ENCODE results near the gene CLPX.

Gene CLPX

DNA sequence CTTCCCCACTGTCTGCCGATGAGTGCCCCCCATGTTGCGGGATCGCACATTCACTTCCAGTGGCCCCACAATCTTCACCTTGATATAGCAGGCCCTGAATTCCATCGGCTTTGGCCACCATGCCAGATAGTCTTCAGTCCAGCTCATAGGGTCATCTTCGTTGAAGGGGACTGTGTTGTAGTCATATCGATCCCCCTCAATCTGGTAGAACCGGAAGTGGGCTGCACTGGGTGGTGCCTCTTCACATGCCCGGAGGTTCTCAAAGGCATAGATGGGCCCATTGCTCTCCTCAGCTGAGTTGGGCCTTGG, 12.1 kb upstream of the CLPX start:
- no peak overlapping the region for H2AFZ ChIP-seq (ENCODE audit: low read length)
- no peaks in the 10 kb centered on the region for H3K9me2 ChIP-seq (replicated peaks; ENCODE audit: low read depth, low read length)
- H4K20me1 ChIP-seq (ENCODE audit: insufficient read depth, low read length, poor library complexity, severe bottlenecking) = no peaks in the 10 kb centered on the region
- H3K27me3 ChIP-seq (ENCODE audit: insufficient read depth, low read length, poor library complexity, severe bottlenecking) = no peaks in the 10 kb centered on the region
- no peak overlapping the region for H3K4me3 ChIP-seq (ENCODE audit: low read length, poor library complexity, severe bottlenecking)
- H3F3A ChIP-seq (ENCODE audit: low read depth) = no peaks in the 10 kb centered on the region
- no peak overlapping the region for H3K4me2 ChIP-seq (ENCODE audit: low read depth, low read length, poor library complexity, severe bottlenecking)
- H3K79me2 ChIP-seq (ENCODE audit: insufficient read depth, low read length) = no peaks in the 10 kb centered on the region
- TF ChIP-seq, protein P1, sequence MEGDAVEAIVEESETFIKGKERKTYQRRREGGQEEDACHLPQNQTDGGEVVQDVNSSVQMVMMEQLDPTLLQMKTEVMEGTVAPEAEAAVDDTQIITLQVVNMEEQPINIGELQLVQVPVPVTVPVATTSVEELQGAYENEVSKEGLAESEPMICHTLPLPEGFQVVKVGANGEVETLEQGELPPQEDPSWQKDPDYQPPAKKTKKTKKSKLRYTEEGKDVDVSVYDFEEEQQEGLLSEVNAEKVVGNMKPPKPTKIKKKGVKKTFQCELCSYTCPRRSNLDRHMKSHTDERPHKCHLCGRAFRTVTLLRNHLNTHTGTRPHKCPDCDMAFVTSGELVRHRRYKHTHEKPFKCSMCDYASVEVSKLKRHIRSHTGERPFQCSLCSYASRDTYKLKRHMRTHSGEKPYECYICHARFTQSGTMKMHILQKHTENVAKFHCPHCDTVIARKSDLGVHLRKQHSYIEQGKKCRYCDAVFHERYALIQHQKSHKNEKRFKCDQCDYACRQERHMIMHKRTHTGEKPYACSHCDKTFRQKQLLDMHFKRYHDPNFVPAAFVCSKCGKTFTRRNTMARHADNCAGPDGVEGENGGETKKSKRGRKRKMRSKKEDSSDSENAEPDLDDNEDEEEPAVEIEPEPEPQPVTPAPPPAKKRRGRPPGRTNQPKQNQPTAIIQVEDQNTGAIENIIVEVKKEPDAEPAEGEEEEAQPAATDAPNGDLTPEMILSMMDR (conservative IDR thresholded peaks at IDR 0.05; ENCODE audit: low read length) = no peak
- no peak for TF ChIP-seq EZH2phosphoT487 (IDR thresholded peaks at IDR 0.05; ENCODE audit: borderline replicate concordance)
- no peaks in the 10 kb centered on the region for H3K9me3 ChIP-seq (ENCODE audit: insufficient read depth, low read depth, low read length)
- no peaks in the 10 kb centered on the region for H3K36me3 ChIP-seq (ENCODE audit: insufficient read depth, low read length)
- H3K9ac ChIP-seq (ENCODE audit: low read depth, low read length, poor library complexity, severe bottlenecking) = no peak overlapping the region
- no peaks in the 10 kb centered on the region for H3K4me1 ChIP-seq (ENCODE audit: insufficient read depth, low read length, poor library complexity, severe bottlenecking)

DNA sequence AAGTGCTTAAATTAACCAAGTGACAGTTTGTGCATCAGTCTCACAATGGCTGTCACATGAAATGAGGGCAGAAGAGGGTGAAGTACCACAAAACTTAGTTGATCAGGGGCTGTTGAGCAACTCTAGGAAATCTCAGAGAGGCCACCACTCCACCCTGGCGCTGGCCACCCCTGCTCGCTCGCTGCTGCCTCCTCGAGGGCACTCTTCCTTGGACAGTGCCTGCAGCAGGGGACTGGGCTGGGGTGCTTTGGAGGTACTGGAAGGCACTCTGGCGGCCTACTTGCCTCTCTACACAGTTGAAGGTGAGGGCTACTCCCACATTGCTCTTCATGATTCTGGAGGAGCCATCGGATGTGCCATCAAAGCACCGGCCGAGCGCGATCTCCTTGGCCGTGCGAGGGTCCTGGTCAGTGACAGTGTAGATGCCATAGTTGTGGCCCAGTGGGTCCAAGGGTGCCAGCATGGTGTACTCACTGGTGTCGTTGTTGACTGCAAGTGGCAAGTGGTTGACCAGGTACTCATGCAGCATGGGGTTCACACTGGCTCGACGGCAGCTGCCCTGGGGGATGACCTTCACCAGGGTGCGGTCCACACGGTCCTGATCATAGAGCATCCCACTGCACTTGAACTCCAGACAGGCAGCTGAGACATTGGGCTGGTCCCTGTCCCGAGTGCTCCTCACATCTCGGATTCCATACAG, 11.6 kb upstream of the CLPX start:
- no peak overlapping the region for H3K4me3 ChIP-seq (ENCODE audit: low read length, poor library complexity, severe bottlenecking)
- H3K4me1 ChIP-seq (ENCODE audit: insufficient read depth, low read length, poor library complexity, severe bottlenecking) = no peaks in the 10 kb centered on the region
- H3K9me2 ChIP-seq (replicated peaks; ENCODE audit: low read depth, low read length) = no peaks in the 10 kb centered on the region
- no peaks in the 10 kb centered on the region for H3K27me3 ChIP-seq (ENCODE audit: insufficient read depth, low read length, poor library complexity, severe bottlenecking)
- H3K4me2 ChIP-seq (ENCODE audit: low read depth, low read length, poor library complexity, severe bottlenecking) = no peak overlapping the region
- H3K36me3 ChIP-seq (ENCODE audit: insufficient read depth, low read length) = no peaks in the 10 kb centered on the region
- H3F3A ChIP-seq (ENCODE audit: low read depth) = no peaks in the 10 kb centered on the region
- no peak overlapping the region for H2AFZ ChIP-seq (ENCODE audit: low read length)
- no peak for TF ChIP-seq EZH2phosphoT487 (IDR thresholded peaks at IDR 0.05; ENCODE audit: borderline replicate concordance)
- TF ChIP-seq, protein P1 (conservative IDR thresholded peaks at IDR 0.05; ENCODE audit: low read length) = no peak
- H4K20me1 ChIP-seq (ENCODE audit: insufficient read depth, low read length, poor library complexity, severe bottlenecking) = no peaks in the 10 kb centered on the region
- H3K79me2 ChIP-seq (ENCODE audit: insufficient read depth, low read length) = no peaks in the 10 kb centered on the region
- H3K9ac ChIP-seq (ENCODE audit: low read depth, low read length, poor library complexity, severe bottlenecking) = no peak overlapping the region
- H3K9me3 ChIP-seq (ENCODE audit: insufficient read depth, low read depth, low read length) = no peaks in the 10 kb centered on the region

GRCh38 chr15:65195548-65195923, 10.4 kb upstream of the CLPX start:
- H3K4me3 ChIP-seq (ENCODE audit: low read length, poor library complexity, severe bottlenecking) = no peak overlapping the region
- H3K9ac ChIP-seq (ENCODE audit: low read depth, low read length, poor library complexity, severe bottlenecking) = no peak overlapping the region
- no peak overlapping the region for H3K4me2 ChIP-seq (ENCODE audit: low read depth, low read length, poor library complexity, severe bottlenecking)
- H3K9me2 ChIP-seq (replicated peaks; ENCODE audit: low read depth, low read length) = no peaks in the 10 kb centered on the region
- no peaks in the 10 kb centered on the region for H3K79me2 ChIP-seq (ENCODE audit: insufficient read depth, low read length)
- H3K27me3 ChIP-seq (ENCODE audit: insufficient read depth, low read length, poor library complexity, severe bottlenecking) = no peaks in the 10 kb centered on the region
- H4K20me1 ChIP-seq (ENCODE audit: insufficient read depth, low read length, poor library complexity, severe bottlenecking) = no peaks in the 10 kb centered on the region
- no peaks in the 10 kb centered on the region for H3K4me1 ChIP-seq (ENCODE audit: insufficient read depth, low read length, poor library complexity, severe bottlenecking)
- H3K36me3 ChIP-seq (ENCODE audit: insufficient read depth, low read length) = no peaks in the 10 kb centered on the region
- no peak overlapping the region for H2AFZ ChIP-seq (ENCODE audit: low read length)
- H3F3A ChIP-seq (ENCODE audit: low read depth) = no peaks in the 10 kb centered on the region
- no peak for TF ChIP-seq EZH2phosphoT487 (IDR thresholded peaks at IDR 0.05; ENCODE audit: borderline replicate concordance)
- TF ChIP-seq, protein P1 (conservative IDR thresholded peaks at IDR 0.05; ENCODE audit: low read length) = no peak; the same call in 1 of the 2 replicates
- H3K9me3 ChIP-seq (ENCODE audit: insufficient read depth, low read depth, low read length) = no peaks in the 10 kb centered on the region
